ENCODE measurements around the gene LRMDA.

The LRMDA gene

DNA sequence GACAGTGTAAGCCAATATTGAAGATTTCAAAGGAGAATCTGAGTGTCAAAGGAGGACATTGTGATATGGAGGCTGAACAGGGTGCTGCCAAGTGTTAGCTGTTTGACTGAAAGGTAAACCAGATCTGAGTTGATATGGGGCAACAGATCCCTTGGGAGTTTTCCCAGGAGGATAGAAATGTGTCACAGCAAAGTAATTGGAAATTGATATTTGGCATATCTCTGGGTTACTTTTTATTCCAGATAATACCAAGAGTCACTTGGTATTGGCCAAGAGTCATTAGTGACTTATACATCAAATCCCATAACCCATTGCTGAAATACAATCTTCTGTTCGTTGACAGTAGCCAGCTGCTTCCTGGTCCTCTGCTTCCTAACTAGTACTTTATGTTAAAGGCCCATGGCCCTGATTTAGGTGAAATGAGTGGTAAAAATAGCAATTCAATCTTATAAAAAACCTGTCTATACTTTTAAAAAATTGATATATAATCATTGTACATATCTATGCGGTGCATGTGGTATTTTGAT lies 922.9 kb downstream of the LRMDA start:
- Mint-ChIP-seq H3K27ac (no peak overlapping the region), H3K9me3 (peaks cover 4% of the 10 kb centered on the region), H3K4me3 (no peak overlapping the region), H3K4me1 (no peaks in the 10 kb centered on the region), H3K36me3 (no peaks in the 10 kb centered on the region), H3K27me3 (no peaks in the 10 kb centered on the region)
- DNase-seq = no peak
- CTCF ChIA-PET = no interaction called here

DNA sequence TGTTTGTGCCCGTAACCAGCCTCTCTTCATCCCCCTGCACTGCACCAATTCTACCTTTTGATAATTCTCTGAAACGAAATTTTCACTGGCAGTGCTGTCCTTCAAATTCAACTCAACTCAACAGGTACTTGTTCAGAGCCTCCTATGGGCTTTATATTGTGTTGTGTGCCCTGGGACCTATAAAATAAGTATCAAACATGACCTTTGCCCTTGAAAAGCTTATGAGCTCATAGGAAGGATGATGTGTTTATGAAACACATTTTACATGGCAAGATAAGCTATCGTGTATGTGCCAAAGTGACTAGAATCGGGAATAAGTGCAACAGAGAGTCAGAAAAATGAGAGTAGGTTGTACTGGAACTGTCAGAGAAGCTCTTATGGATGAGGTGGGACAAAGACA lies 923.5 kb downstream of the LRMDA start:
- Mint-ChIP-seq H3K9me3 (peaks cover 4% of the 10 kb centered on the region), H3K4me3 (no peak overlapping the region), H3K36me3 (no peaks in the 10 kb centered on the region), H3K27me3 (no peaks in the 10 kb centered on the region), H3K4me1 (no peaks in the 10 kb centered on the region), H3K27ac (no peak overlapping the region)
- CTCF ChIA-PET = no interaction called here
- DNase-seq = no peak

DNA sequence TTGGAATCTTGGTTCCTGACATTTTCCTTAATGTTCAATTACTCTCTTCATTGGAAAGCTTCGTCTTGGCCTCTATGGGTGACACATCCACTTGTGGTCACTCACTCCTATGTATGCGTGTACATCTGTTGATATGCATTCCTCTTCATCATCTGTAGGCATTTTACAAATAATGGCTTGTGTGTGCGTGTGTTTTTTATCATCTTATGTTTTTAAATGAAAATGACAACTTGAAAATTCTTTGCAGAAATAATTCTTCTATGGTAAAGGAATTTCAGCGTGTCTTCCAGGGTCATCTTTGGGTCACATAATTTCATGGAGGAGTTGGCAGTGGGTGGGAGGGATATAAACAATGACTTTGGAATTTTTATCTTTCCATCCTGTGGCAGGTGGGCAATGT lies 925.1 kb downstream of the LRMDA start:
- H3K36me3 Mint-ChIP-seq = no peaks in the 10 kb centered on the region
- no peaks in the 10 kb centered on the region for H3K27me3 Mint-ChIP-seq
- DNase-seq = no peak
- H3K4me3 Mint-ChIP-seq = no peak overlapping the region
- CTCF ChIA-PET = no interaction called here
- H3K4me1 Mint-ChIP-seq = no peaks in the 10 kb centered on the region
- no peak overlapping the region for H3K27ac Mint-ChIP-seq
- H3K9me3 Mint-ChIP-seq = peaks cover 2% of the 10 kb centered on the region

- Mint-ChIP-seq H3K27ac (no peak overlapping the region), H3K4me3 (no peak overlapping the region), H3K36me3 (no peaks in the 10 kb centered on the region), H3K4me1 (no peaks in the 10 kb centered on the region), H3K9me3 (peaks cover 2% of the 10 kb centered on the region), H3K27me3 (no peaks in the 10 kb centered on the region)
- no peak for DNase-seq
- CTCF ChIA-PET = no interaction called here
Measured at GRCh38 chr10:76357726-76358415, 926.4 kb downstream of the LRMDA start.

DNA sequence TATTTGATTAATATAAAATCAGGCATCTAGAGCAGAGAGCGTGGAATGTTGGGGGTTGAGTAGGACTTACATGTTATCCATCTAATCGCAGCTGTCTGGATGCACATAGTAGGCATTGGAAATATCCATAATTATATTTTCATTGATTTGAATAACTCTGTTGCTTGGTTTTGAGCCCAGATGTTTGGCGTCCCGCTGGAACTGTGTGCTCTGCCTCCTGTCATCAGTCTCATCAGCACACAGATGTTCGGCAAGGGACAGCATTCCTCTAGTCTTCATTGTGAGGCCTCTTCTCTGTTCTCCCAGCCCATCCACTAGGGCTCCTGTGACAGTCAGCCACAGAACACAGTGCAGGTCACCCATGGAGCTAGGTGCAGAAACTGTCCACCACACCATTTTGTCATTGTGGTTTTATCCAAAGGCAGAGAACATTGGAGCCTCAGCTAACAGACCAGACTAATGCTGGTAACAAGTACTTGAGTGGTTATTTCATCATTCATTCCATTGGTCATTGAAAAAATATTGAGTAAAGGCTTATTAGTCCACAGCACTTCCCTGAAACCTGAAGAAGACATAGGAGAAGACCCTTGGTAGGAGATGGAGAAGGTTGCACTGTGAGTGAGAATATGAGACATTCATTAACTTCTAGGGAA lies 927.4 kb downstream of the LRMDA start:
- CTCF ChIA-PET = no interaction called here
- Mint-ChIP-seq H3K4me1 (no peaks in the 10 kb centered on the region), H3K36me3 (no peaks in the 10 kb centered on the region), H3K27me3 (no peaks in the 10 kb centered on the region), H3K27ac (no peak overlapping the region), H3K4me3 (no peak overlapping the region), H3K9me3 (peaks cover 2% of the 10 kb centered on the region)
- DNase-seq = no peak

DNA sequence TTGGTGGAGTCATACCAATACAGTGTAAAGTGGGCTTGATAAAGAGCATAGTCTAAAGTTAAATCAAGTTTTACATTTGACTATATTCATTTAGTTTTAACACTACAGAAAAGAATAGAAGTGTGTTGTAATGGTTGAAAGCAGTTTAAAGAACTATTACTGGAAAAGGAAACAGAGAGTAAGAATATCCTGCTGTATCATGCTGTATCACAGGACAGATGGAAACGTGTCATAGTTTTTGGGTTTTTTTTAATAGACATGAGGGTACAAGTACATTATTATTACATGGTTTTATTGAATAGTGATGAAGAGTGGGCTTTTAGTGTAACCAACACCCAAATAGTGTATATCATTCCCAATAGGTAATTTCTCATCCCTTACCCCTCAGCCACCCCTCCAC lies 944.3 kb downstream of the LRMDA start:
- Mint-ChIP-seq H3K9me3 (no peaks in the 10 kb centered on the region), H3K27ac (no peak overlapping the region), H3K27me3 (no peaks in the 10 kb centered on the region), H3K36me3 (no peaks in the 10 kb centered on the region), H3K4me3 (no peak overlapping the region), H3K4me1 (no peaks in the 10 kb centered on the region)
- no peak for DNase-seq
- CTCF ChIA-PET = no interaction called here

GRCh38 chr10:76382381-76382851 lies 951.0 kb downstream of the LRMDA start:
- no peak for DNase-seq
- H3K27ac Mint-ChIP-seq = no peak overlapping the region
- H3K27me3 Mint-ChIP-seq = no peaks in the 10 kb centered on the region
- peaks cover 4% of the 10 kb centered on the region for H3K9me3 Mint-ChIP-seq
- no peaks in the 10 kb centered on the region for H3K36me3 Mint-ChIP-seq
- H3K4me3 Mint-ChIP-seq = no peak overlapping the region
- CTCF ChIA-PET = no interaction called here
- no peaks in the 10 kb centered on the region for H3K4me1 Mint-ChIP-seq

DNA sequence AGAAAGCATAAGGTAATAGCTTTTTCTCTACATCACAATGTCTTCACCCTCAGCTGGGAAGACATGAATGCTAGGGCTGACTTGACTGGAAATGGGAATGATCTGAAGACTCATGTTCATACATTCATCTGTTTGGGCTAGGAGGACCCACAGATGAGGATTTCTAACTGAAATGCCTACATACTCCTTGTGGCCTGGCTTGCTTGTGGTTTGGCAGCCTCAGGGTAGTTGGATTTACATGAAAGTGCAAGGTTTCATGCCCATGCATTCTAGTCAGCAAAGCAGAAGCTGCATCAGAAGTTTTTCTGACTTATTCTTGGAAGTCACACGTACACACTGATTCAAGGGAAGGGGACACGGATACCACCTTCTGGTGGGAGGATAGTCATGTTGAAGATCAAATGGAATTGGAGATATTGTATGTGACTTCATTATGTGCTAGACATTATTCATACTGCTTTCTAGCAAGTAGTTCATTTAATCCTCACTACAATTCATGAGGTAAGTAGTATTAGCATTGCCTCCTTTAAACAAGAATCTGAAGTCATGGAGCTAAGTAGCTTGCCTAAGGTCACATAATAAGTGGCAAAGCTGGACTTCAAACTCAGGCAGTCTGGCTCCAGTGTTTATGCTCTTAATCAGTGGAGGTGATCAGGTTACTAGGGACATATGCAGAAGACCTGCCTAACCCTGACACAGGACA lies 957.0 kb downstream of the LRMDA start:
- Mint-ChIP-seq H3K36me3 (no peaks in the 10 kb centered on the region), H3K9me3 (peaks cover 4% of the 10 kb centered on the region), H3K4me1 (no peaks in the 10 kb centered on the region), H3K4me3 (no peak overlapping the region), H3K27ac (no peak overlapping the region), H3K27me3 (no peaks in the 10 kb centered on the region)
- no peak for DNase-seq
- CTCF ChIA-PET = no interaction called here

- Mint-ChIP-seq H3K36me3 (no peaks in the 10 kb centered on the region), H3K27ac (no peak overlapping the region), H3K9me3 (peaks cover 5% of the 10 kb centered on the region), H3K4me1 (no peaks in the 10 kb centered on the region), H3K27me3 (no peaks in the 10 kb centered on the region), H3K4me3 (no peak overlapping the region)
- no peak for DNase-seq
- CTCF ChIA-PET = no interaction called here
Measured at GRCh38 chr10:76393875-76394706, 962.7 kb downstream of the LRMDA start.

DNA sequence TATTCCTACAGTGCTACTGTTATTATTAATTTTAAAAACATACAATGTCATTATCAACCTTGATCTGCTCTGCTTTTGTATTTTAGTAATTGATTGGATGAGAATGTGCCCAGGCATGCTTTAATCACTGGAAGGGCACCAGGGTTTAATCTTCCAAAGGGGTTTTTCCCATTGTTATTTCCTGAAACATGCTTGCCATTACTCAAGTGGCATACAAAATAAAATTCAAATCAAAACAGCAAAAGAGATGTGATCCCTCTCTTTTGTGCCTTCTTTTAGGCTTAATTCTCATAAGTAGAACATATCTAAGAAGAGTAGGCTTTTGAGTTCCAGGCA lies 963.3 kb downstream of the LRMDA start:
- H3K4me3 Mint-ChIP-seq = no peak overlapping the region
- H3K9me3 Mint-ChIP-seq = peaks cover 5% of the 10 kb centered on the region
- H3K27me3 Mint-ChIP-seq = no peaks in the 10 kb centered on the region
- no peaks in the 10 kb centered on the region for H3K4me1 Mint-ChIP-seq
- DNase-seq = no peak
- no peaks in the 10 kb centered on the region for H3K36me3 Mint-ChIP-seq
- H3K27ac Mint-ChIP-seq = no peak overlapping the region
- CTCF ChIA-PET = no interaction called here

- no peak for DNase-seq
- Mint-ChIP-seq H3K4me1 (no peaks in the 10 kb centered on the region), H3K9me3 (peaks cover 5% of the 10 kb centered on the region), H3K36me3 (no peaks in the 10 kb centered on the region), H3K27me3 (no peaks in the 10 kb centered on the region), H3K4me3 (no peak overlapping the region), H3K27ac (no peak overlapping the region)
- CTCF ChIA-PET = no interaction called here
Measured at GRCh38 chr10:76395251-76395650, 963.8 kb downstream of the LRMDA start.

- CTCF ChIA-PET = no interaction called here
- no peak overlapping the region for H3K27ac Mint-ChIP-seq
- no peak for DNase-seq
- no peaks in the 10 kb centered on the region for H3K4me1 Mint-ChIP-seq
- H3K27me3 Mint-ChIP-seq = no peaks in the 10 kb centered on the region
- H3K36me3 Mint-ChIP-seq = no peaks in the 10 kb centered on the region
- H3K9me3 Mint-ChIP-seq = peaks cover 7% of the 10 kb centered on the region
- no peak overlapping the region for H3K4me3 Mint-ChIP-seq
Measured at GRCh38 chr10:76396134-76396533, 964.7 kb downstream of the LRMDA start.

- H3K36me3 Mint-ChIP-seq = no peaks in the 10 kb centered on the region
- no peak for DNase-seq
- CTCF ChIA-PET = no interaction called here
- no peak overlapping the region for H3K4me3 Mint-ChIP-seq
- H3K9me3 Mint-ChIP-seq = peaks cover 7% of the 10 kb centered on the region
- no peaks in the 10 kb centered on the region for H3K27me3 Mint-ChIP-seq
- H3K4me1 Mint-ChIP-seq = no peaks in the 10 kb centered on the region
- H3K27ac Mint-ChIP-seq = no peak overlapping the region
Measured at GRCh38 chr10:76397181-76398042, 966.0 kb downstream of the LRMDA start.
